ENCODE measurements around the gene SCN3A.

- no peak for TF ChIP-seq CTCF (IDR thresholded peaks at IDR 0.05)
- TF ChIP-seq POLR2A (IDR thresholded peaks at IDR 0.05), result no peak
- TF ChIP-seq EP300 (IDR thresholded peaks at IDR 0.05), result no peak
These were observed 129.0 kb downstream of the SCN3A start for GRCh38 chr2:165074884-165075283.
